ENCODE measurements around the gene RBM15B. TPM values are rescaled to one million over a fixed set of nuclear protein-coding genes. Genes with fewer than 3 reads are reported as not detected.

The RBM15B gene
- polyA plus RNA-seq, 3 donors = 7.1 to 10.3 (median 9.1) TPM

GRCh38 chr3:51358981-51359380 lies 32.1 kb upstream of the RBM15B start:
- no peak for DNase-seq
- 100% methylated on average over 2 of the region's 3 CpGs for WGBS (ENCODE audit: insufficient coverage)
- Mint-ChIP-seq H3K27me3 (ENCODE audit: low read depth in 3 of 3) (peaks cover 0 to 1% (median 1%) of the 10 kb centered on the region in 3 donors), H3K4me1 (no peaks in the 10 kb centered on the region), H3K36me3 (no peaks in the 10 kb centered on the region), H3K9me3 (no peaks in the 10 kb centered on the region), H3K27ac (no peak overlapping the region), H3K4me3 (no peak overlapping the region)
- H3K27me3 ChIP-seq (ENCODE audit: control insufficient read depth in 2 of 2, insufficient read depth in 2 of 2, low read length in 2 of 2) = no peaks in the 10 kb centered on the region
- H3K4me1 ChIP-seq (ENCODE audit: control insufficient read depth in 1 of 2, insufficient read depth in 2 of 2, low read length in 2 of 2) = no peaks in the 10 kb centered on the region
- no peak overlapping the region for H3K9ac ChIP-seq (ENCODE audit: insufficient read depth, low read length, poor library complexity, severe bottlenecking)
- no peak for TF ChIP-seq CTCF (IDR thresholded peaks at IDR 0.05)
- no peaks in the 10 kb centered on the region for H4K20me1 ChIP-seq (ENCODE audit: insufficient read depth, low read length)
- no peak overlapping the region for H3K27ac ChIP-seq (ENCODE audit: low read depth in 1 of 2, low read length in 2 of 2)
- no peaks in the 10 kb centered on the region for H3K36me3 ChIP-seq (replicated peaks in 1 of 2; ENCODE audit: control insufficient read depth in 1 of 2, insufficient read depth in 2 of 2, low read length in 2 of 2)
- intact Hi-C loops (cut with micrococcal nuclease) = no loop called here
- H3K79me2 ChIP-seq (ENCODE audit: insufficient read depth, low read length) = no peaks in the 10 kb centered on the region
- no peaks in the 10 kb centered on the region for H3K9me3 ChIP-seq (replicated peaks in 1 of 2; ENCODE audit: control insufficient read depth in 1 of 2, insufficient read depth in 1 of 2, low read length in 2 of 2)
- no peak overlapping the region for H3K4me3 ChIP-seq (replicated peaks in 1 of 3; ENCODE audit: low read depth in 2 of 3, low read length in 3 of 3)
- no peak overlapping the region for H3K4me2 ChIP-seq (replicated peaks; ENCODE audit: extremely low read depth, low read length, poor library complexity, severe bottlenecking)
- no peak overlapping the region for H2AFZ ChIP-seq (ENCODE audit: insufficient read depth, low read depth, low read length, poor library complexity, severe bottlenecking)

- no peaks in the 10 kb centered on the region for H3K36me3 ChIP-seq (replicated peaks in 1 of 2; ENCODE audit: control insufficient read depth in 1 of 2, insufficient read depth in 2 of 2, low read length in 2 of 2)
- Mint-ChIP-seq H3K4me3 (no peak overlapping the region), H3K36me3 (no peaks in the 10 kb centered on the region), H3K4me1 (no peaks in the 10 kb centered on the region), H3K27me3 (ENCODE audit: low read depth in 3 of 3) (peaks cover 0 to 4% (median 1%) of the 10 kb centered on the region in 3 donors), H3K27ac (no peak overlapping the region), H3K9me3 (peaks cover 0 to 4% (median 0%) of the 10 kb centered on the region in 7 donors)
- TF ChIP-seq CTCF (IDR thresholded peaks at IDR 0.05) = no peak
- H2AFZ ChIP-seq (ENCODE audit: insufficient read depth, low read depth, low read length, poor library complexity, severe bottlenecking) = no peak overlapping the region
- no peak overlapping the region for H3K9ac ChIP-seq (ENCODE audit: insufficient read depth, low read length, poor library complexity, severe bottlenecking)
- no peak overlapping the region for H3K4me2 ChIP-seq (replicated peaks; ENCODE audit: extremely low read depth, low read length, poor library complexity, severe bottlenecking)
- DNase-seq = no peak
- no peak overlapping the region for H3K27ac ChIP-seq (ENCODE audit: low read depth in 1 of 2, low read length in 2 of 2)
- no peaks in the 10 kb centered on the region for H4K20me1 ChIP-seq (ENCODE audit: insufficient read depth, low read length)
- intact Hi-C loops (cut with micrococcal nuclease) = no loop called here
- no peaks in the 10 kb centered on the region for H3K79me2 ChIP-seq (ENCODE audit: insufficient read depth, low read length)
- H3K4me1 ChIP-seq (ENCODE audit: control insufficient read depth in 1 of 2, insufficient read depth in 2 of 2, low read length in 2 of 2) = no peaks in the 10 kb centered on the region
- no peaks in the 10 kb centered on the region for H3K9me3 ChIP-seq (replicated peaks in 1 of 2; ENCODE audit: control insufficient read depth in 1 of 2, insufficient read depth in 1 of 2, low read length in 2 of 2)
- no peak overlapping the region for H3K4me3 ChIP-seq (replicated peaks in 1 of 3; ENCODE audit: low read depth in 2 of 3, low read length in 3 of 3)
- WGBS (ENCODE audit: insufficient coverage) = 88% methylated on average over 3 of the region's 3 CpGs
- no peaks in the 10 kb centered on the region for H3K27me3 ChIP-seq (ENCODE audit: control insufficient read depth in 2 of 2, insufficient read depth in 2 of 2, low read length in 2 of 2)
Measured at GRCh38 chr3:51360806-51361205, 30.3 kb upstream of the RBM15B start.
